ENCODE measurements around the gene IFT27.
"Not testable (repeated sequence)": the region's sequence is repeated elsewhere in the genome, so short reads cannot be mapped to it uniquely, and the experiment has no call there.

IFT27 gene

DNA sequence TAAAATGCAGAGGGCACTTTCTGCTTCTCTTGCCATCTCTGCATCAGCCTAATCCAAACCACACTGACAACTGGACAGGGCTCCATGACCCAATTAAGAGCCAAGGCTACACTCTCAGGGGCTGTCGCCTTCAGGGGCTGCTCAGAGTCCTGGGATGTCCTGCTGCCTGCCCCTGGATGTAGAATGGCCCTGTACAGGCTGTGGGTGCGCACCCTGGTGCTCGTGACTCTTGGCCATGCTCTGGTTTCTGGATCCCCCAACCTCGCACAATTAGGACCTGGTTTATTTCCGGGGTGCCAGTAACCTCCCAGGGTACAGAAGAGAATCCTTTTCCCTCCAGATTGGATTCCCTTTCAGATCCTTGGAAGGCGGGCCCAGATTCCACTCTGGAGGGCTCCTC lies 11.3 kb downstream of the IFT27 start:
- no peak for DNase-seq

- DNase-seq, result no peak
Observed at GRCh38 chr22:36764060-36764459, 11.9 kb downstream of the IFT27 start.

- DNase-seq, result no peak
Observed at GRCh38 chr22:36763576-36763975, 12.3 kb downstream of the IFT27 start.

GRCh38 chr22:36762687-36763260 lies 13.1 kb downstream of the IFT27 start:
- DNase-seq, result no peak

DNA sequence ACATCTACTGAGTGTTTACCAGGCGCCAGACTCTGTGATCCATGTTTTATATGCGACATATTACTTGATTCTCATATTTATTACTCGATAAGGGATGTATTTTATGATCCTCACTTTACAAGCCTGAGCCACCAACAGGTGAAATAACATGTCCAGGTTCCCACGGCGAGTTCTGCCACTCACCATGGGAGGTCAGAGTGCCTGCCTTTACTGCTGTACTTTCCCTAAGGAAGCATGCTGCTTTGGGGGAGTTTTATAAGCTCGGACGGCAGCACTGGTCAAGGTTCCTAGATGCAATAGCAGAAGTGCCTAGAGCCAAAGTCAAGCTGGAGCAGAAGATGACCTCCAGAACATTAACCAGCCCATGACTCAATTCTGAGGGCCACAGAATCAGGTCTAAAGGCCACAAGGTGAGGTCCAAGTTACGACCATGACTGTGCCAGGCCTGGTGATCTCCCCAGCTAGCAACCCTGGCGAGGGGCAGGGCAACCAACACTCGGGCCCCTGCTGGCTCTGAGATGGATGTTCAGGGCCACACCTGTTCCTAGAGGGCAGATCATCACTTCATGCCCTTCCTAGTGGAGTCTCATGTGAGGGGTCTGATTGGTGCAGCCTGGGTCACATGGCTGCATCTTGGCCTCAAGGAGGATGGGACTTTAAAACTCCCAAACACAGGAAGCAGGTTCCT lies 14.2 kb downstream of the IFT27 start:
- no peak for DNase-seq

DNA sequence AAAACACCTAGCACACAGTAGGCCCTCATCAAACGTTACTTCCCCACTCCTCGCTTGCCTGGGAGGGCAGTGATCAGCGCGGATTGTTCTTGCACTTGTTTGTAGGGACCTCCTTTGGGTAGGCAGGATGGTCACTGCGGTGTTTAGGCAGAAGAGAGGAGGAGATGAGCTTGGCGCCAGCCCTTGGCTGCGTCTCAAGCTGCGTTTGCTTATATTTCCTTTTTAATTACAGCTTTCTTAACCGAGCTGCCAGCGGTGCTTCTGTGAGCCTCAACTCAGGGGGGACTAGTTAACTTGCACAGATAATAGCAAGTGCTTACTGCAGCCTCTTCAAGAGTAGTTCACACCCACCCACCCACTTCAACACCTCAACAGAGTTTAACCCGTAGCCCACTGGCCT lies 15.1 kb downstream of the IFT27 start:
- DNase-seq, result no peak

DNA sequence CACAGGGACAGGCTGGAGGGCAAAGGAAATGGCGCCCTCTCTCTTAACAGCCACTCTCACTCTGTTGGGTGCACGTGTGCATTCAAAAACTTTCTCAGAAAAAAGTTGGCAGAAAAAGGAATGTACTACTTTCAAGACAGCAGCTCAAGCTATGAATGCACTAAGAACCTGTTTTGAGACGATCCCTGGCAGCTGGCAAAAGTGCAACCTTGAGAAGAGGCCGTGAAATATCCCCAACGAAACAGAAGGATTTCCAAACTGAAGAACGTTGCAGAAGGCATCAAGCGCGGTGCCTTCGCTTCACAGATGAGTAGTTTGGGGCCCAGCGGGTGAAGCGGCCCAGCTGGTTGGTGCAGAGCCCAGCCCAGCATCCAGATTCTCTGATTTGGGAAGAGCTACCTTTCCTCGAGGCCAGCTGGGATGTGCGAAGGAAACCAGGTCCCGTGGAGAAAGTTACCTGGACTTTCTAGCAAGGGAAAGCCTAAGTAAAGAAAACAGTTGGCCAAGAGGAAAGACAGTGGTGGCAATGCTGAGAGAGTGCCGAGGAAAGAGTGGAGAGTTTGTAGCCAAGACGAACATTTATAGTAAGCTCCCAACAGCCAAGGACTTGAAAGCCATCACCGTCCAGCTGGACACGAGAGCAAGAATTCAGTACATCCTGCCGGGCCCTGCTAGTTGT lies 16.3 kb downstream of the IFT27 start:
- no peak for DNase-seq

GRCh38 chr22:36758792-36759271 lies 17.1 kb downstream of the IFT27 start:
- DNase-seq, result no peak

DNA sequence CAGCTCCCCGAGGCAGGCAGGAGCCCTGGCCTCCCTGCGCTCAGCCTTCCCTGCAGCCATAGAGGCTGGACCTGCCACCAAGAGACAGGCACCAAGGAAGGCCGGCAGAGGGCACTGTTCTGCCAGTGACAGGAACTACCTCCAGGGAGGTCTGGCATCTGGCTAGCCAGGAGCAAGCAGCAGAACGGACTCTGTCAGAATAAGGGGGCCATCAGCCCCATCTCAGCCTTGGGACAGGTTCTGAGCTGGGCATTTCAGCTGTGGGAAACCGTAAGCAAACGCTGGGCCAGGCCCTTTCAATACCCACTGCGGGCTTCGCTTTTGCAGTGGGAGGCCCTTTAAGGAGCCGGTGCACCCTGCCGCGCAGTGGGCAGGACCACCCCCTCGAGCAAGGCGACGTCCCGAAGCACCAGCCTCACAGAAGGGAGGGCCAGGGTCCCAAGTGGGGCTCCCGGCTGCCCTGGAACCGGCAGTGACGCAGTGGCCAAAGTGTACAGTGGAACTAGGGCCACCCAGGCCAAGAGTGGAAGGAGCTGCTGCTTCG lies 18.2 kb downstream of the IFT27 start:
- peak; percentile 60 for DNase-seq

DNA sequence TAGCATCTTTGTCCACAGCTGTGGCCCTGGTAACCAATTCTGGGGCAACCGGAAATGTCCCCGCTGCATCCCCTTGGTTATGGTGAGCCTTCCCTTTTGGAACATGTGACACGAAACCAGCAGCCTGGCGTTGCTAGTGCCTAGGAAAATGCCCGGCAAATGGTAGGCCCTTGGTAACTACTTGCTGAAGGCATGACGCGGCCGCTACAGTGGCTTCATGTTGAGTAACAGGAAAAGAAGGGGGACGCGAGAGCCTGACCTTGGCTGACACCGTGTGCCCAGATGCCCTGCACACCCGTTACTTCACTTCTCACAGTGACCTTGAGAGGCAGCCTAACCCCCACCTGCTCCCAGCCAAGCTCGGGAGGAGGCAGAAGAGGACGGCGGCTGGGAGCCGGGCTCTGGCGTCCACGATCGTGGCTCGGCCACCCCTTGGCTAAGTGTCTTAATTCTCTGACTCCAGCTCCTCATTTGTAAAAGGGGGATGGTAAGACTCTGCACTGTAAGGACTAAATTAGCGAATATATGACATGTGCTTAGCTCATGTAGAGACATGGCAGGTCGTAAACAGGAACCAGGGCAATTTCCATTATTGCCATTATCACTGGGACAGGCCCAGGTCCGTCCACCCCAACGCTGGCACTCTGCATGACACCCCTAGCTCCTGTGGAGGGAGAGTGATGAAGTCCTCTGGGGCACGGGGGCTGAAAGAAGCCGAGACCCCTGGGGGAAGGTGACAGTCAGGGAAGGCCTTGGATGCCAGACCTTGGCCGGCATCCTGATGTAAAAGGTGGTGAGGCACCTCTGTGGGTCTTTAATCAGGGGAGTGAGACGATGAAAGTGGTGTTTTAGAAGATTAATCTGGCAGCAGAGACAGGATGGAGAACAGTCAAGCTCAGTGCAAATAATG lies 18.9 kb downstream of the IFT27 start:
- no peak for DNase-seq

DNA sequence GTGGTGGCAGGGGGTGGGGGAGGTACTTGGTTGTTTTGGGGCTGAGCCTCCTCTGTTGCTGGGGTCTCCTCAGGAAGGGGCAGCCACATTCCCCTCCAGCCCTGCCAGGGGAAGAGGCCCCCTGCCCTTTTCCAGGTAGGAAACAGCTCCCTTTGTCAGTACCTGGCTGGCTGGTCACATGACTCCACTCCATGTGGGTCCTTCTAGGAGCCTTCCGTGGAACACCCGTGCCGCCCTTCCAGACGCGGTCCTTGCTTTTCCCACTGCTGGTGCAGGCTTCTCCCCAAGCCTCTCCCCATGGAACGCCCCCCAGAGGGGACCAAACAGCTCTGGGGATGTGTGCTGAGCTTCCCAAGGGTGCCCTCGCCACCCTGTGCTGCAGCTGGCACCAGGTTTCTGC lies 19.9 kb downstream of the IFT27 start:
- DNase-seq, result no peak

DNA sequence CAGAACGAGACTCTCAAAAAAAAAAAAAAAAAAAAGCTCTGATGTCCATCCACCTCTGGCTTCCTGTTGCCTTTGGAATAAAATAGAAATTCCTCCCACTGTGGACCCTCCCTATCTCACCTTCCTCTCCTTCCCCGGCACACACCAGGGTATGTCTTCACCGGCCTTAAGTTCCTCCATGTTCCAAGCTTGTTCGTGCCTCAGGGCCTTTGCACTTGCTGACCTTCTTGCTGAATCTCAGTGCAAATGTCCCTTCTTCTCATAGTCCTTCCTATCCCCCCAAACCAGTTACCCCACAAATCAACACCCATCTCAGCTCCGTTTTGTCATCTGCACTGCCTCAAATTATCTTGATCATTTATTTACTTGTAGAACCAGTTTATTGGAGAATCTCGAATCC lies 20.6 kb downstream of the IFT27 start:
- DNase-seq, result no peak

GRCh38 chr22:36754881-36755280 lies 21.0 kb downstream of the IFT27 start:
- DNase-seq, result not testable (repeated sequence)

DNA sequence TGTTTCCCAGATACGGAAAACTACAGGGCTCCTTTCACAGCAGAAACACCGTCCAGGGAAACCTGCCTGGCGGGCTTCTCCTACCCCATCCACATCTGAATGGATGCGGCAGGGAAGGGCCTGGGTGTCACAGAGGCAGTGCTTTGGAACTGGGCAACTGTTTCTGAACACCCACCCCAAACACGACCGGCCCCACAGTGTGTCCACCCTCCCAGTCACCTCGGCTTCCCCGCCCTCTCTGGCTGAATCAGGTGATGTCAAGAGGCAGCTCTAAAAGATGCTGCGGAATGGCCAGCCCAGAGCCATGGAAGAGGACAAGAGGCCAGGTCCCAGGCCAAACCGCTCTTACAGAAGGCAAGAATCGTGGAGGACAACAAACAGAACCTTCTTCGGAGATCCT lies 22.0 kb downstream of the IFT27 start:
- no peak for DNase-seq

- no peak for DNase-seq
Observed at GRCh38 chr22:36753120-36753802, 22.7 kb downstream of the IFT27 start.

DNA sequence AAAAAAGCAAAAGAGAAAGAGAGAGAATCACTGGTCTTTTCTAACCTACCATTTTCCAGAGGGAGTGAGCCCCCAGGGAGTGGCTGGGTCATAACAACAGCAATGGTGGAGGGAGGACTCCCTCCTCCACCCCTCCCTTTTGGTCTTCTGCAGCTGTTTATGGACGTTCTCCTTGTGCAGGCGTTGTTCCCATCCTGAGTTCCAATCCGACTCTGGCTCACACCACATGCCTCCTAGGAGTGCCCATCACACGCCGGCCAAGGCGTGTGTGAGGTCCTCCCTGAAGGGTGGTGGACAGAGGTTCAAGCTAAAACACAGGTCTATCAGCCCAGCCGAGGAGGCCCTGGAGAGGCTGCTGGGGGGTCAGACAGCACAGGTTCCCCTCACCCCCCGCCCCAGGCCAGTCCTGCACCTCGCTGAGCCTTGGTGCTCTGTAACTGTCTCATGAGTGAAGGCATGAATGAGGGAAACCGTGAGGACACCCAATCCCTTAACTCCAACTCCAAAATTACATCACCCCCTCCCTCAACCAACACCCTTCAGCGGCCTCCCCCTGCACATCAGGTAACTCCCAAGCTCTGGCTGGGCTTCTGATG lies 29.4 kb downstream of the IFT27 start:
- no peak for DNase-seq

DNA sequence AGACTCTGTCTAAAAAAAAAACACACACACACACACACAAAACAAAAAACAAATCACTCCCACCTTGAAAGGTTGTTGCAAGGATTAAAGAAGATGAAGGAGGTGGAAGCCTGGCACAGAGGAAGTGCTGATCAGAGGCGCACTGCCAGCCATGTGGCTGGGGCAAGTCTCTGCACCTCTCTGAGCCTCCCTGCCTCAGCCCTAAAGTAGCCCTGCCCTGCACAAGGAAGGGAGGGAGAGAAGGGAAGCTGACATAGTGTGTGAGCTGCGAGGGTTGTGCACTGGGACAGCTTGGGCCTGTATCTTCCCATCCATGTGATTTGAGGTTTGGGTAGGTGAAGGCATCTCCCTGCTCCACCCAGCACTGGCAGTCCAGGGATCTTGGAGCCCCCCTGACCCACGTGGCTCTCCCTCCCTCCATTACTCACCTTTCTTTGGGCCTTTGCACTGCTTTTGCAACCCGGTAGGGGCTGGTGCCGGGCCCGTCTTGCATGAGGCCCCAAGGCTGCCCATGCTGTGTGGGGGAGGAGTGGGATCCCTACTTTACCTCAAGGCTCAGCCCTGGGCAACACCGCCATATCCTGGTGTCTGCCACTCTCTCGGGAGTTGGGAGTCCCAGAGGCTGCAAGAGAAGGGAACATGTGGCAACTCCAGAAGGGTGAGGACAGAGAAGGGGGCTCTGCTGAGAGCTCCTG lies 30.5 kb downstream of the IFT27 start:
- no peak for DNase-seq

DNA sequence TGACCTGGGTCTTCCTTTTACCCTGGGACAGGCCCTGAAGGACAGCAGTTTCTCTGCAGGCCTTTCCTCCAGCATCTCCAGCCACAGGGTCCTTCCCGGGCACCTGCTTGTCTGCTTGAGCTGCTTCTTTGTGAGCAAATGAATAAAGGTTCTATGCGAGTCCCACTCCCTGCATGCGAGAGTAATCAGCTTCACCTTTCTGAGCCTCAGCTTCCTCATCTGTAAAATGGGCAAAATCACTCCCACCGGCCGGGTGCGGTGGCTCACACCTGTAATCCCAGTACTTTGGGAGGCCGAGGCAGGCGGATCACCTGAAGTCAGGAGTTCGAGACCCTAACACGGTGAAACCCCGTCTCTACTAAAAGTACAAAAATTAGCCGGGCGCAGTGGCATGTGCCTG lies 31.1 kb downstream of the IFT27 start:
- no peak for DNase-seq

- no peak for DNase-seq
Observed at GRCh38 chr22:36744413-36744765, 31.5 kb downstream of the IFT27 start.

DNA sequence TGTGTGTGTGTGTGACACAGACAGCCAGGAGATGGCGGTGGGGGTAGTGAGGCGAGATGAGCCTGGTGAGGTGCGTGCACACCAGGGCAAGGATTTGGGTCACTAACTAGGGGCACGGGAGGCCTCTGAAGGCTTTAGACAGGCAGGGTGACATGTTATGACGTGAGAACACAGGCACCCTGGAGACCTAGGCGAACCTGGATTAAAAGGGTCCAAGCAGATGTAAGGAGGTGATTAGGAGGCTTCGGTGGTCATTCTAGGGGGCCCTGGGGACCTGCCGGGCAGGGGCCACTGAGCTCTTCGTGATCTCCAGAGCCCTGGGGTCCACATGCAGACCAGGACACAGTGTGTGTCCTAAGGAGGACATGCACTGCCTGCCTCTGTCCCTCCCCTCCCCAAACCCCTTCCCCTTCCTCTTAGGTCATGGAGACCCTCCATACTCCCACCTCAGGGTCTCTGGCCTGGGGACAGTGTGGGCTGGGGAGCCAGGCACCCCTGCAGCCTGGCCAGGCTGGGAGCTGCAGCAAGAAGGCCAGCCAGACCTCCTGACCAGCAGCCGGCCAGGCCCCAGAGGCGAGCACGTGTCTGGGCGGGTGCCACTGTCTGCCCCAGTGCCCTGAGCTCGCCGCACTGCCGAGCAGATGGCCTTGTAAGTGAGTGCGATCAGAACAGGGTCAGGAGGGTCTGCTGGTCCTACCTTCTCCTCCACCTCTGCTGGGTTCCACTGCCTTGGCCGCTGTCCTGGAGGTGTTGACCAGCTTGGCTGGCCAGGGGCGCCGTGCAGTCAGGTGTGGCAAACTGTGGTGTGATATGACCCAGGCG lies 32.1 kb downstream of the IFT27 start:
- no peak for DNase-seq
